Fibroblast of mammary gland (primary cell): ENCODE data around the gene EIF3F.
A peak's percentile ranks its signal among the peaks of the same experiment; 100 is the strongest.

Experiments
- DNase-seq: peaks from one replicate; pipeline ENCODE4 v3.0.0-alpha.2; 2010; ENCODE audit warnings: low read depth
- H3K4me3 ChIP-seq: 2 replicates; pipeline ENCODE4 v1.5.1; 2011; ENCODE audit warnings: low read depth, mild to moderate bottlenecking, low read length, moderate library complexity; ENCODE audit not compliant: control insufficient read depth
- TF ChIP-seq, protein P1 (sequence below): conservative IDR thresholded peaks from 2 replicates; pipeline ENCODE4 v1.5.1; 2011; ENCODE audit warnings: low read depth, low read length, inconsistent platforms; ENCODE audit not compliant: control insufficient read depth, insufficient read depth

The EIF3F gene

DNA sequence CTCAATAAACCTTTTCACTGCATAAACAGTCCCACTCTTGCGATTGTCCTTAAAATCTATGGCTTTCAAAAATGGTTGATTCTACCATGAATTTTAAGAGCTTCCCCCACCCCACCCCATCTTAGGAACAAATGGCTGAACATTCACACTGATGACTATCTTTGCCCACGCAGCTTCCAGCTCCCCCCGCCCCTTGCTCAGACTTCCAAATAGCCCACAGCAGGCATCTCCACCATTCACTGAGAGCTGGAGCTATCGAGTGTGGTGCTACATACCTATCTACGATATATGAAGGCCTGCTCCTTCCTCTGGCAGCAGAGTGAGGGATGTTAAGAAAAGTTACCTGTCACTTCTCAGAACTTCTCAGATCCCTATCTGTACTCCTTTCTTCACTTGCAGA, 26.7 kb downstream of the EIF3F start:
- H3K4me3 ChIP-seq = no peak overlapping the region

DNA sequence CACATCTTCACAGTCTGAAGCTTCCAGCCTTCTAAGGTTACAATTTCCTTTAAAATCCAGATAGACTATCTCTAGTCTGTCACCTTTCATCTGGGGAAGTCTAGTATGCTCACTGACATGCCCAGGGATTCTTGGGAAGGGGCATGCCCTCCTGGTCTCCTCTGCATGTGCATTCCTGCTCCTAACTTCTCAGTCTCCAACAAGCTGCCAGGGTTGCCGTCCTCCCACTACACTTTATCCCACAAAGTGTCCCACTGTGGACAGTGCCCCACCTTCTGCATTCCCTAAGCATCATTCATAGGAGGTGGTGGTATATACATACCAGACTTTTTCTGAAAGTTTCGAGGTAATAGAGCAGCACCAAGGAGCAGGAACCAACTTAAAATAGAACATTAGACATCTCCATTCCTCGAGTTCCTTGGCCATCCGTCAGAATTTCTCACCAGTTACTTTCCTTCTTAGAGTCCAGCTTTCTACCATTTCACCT, 28.7 kb downstream of the EIF3F start:
- no peak overlapping the region for H3K4me3 ChIP-seq
- DNase-seq = no peak
- TF ChIP-seq, protein P1, sequence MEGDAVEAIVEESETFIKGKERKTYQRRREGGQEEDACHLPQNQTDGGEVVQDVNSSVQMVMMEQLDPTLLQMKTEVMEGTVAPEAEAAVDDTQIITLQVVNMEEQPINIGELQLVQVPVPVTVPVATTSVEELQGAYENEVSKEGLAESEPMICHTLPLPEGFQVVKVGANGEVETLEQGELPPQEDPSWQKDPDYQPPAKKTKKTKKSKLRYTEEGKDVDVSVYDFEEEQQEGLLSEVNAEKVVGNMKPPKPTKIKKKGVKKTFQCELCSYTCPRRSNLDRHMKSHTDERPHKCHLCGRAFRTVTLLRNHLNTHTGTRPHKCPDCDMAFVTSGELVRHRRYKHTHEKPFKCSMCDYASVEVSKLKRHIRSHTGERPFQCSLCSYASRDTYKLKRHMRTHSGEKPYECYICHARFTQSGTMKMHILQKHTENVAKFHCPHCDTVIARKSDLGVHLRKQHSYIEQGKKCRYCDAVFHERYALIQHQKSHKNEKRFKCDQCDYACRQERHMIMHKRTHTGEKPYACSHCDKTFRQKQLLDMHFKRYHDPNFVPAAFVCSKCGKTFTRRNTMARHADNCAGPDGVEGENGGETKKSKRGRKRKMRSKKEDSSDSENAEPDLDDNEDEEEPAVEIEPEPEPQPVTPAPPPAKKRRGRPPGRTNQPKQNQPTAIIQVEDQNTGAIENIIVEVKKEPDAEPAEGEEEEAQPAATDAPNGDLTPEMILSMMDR = no peak

More for the DNA sequence above, 26.7 kb downstream of the EIF3F start:
- DNase-seq = no peak
- TF ChIP-seq, protein P1 = no peak

DNA sequence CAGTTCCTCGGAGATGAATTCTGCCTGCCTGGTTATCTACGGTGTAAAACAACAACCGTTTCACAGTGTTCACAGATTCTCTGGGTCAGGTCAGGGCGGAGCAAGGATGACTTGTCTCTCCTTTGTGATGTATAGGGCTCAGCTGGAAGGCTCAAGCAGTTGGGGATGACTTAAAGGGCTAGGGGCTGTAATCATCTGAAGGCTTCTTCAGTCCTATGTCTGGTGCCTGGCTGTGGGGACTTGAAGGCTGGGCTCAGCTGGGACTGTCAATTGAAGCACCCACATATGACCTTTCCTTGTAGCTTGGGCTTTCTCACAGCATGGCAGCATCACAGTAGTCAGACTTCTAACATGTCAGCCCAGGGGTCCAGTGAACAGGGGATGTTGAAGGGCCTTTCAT, 29.3 kb downstream of the EIF3F start:
- TF ChIP-seq, protein P1 = no peak
- no peak overlapping the region for H3K4me3 ChIP-seq
- DNase-seq = no peak

DNA sequence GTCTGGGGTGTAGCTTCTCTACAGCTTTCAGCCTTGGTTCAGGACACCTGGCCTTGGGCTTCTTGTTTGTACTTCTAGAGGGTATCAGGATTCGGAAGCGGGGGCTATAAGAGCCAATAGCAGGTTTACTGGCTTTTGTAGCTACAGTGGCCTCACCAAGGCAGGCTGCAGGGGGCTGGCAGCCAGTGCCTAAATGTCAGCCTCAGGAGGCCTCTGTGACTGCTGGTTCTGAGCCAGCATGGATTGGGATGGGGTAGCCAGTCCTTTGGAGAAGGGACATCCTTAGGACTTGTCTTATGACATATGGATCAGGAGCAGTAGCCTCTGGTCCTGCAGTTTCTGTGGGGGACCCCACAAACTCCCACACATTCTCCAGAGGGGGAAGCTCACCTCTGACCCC, 29.9 kb downstream of the EIF3F start:
- H3K4me3 ChIP-seq = no peak overlapping the region
- TF ChIP-seq, protein P1 = no peak
- DNase-seq = no peak

DNA sequence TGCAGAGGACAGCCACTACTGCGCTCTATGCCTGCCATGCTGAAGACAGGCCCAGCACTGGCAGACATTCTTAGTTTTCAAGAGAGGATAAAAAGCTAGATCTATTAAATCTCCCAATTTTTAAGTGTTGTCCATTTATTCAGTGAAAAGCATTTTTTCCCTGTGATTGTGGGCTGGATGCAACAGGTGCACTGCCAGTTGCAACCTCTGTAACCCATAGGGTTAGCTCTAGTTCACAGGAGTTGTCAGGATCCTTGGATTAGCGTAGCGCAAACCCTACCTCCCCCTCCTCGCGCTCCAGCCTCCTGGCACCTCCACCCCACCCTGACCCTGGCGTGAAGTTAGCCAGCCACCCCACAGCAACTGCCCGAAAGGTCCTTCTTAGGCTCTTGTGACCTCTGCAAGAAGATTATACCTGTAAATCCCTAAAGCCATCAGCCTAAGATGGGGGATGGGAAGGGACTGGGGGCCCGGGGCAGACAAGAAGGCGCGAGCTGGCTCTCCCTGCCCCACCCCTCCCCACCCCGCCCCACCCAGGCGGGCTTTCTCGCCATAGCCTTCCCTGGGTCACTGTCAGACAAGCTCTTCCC, 30.9 kb downstream of the EIF3F start:
- TF ChIP-seq, protein P1 = no peak
- no peak overlapping the region for H3K4me3 ChIP-seq
- DNase-seq = no peak

DNA sequence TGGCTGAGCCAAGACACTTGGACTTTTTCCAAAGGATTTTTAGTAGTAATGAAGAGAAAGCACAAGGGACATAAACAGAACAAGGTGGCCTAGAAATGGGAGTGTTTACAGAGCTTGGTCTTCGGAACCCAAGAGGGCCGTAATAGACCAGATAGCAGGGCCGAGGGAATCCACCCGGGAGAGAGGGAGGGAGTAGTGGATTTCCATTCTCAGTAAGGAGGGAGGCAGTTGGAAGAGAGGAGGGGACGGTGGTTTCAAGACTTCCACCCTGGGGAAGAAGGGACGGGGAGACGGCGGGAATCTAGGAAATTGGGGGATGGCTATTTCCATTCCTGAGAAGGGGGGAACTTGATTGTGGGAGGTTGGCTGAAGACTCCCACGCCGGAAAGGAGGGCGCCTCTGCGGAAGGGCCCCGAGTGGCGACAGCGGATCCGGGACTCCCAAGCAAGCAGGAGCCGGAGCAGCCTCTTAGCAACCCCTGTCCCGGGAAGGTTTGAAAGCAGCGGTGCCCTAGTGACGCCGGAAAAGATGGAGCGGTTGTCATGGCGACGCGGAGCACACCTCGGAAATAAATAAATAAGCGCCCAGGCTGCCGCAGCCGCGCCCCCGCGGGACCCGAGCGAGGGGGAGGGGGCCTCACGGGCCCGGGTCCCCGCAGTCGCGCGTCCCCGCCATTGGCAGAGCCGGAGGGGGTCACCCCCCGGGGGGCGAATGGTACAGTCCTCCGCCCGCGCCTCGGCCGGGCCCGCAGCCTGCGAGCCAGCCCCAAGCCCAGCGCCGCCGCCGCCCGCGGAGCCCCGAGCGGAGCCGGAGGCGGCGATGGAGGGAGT, 31.6 kb downstream of the EIF3F start:
- peak; percentile 70 for DNase-seq
- TF ChIP-seq, protein P1 = no peak
- peak overlapping the region; percentile 62 for H3K4me3 ChIP-seq
